K562 (cell line): ENCODE measurements around the gene CALML3. TPM values are rescaled to one million over a fixed set of nuclear protein-coding genes. Genes with fewer than 3 reads are reported as not detected.
A peak's percentile ranks its signal among the peaks of the same experiment; 100 is the strongest.

Experiments
- ATAC-seq: fragments of 200-7000 bp; cut with Tn5 transposase; 3 replicates; pipeline ENCODE4 v1.9.1; 2020; ENCODE audit warnings: moderate library complexity
- BruUV-seq: library from RNA; stranded (reverse); fragments of 400-500 nt; replicated peaks from 2 replicates; lab custom pipeline; 2021; lab: Mats Ljungman, UMichigan
- CTCF ChIA-PET: fragments of 300-600 bp; formaldehyde crosslinking; extraction: SDS; loops from one replicate; lab custom pipeline; 2021; ENCODE audit warnings: low intra/inter-chr PET ratio; lab: Yijun Ruan, JAX
- POLR2A ChIA-PET: fragments of 300-600, 350-650 bp; sonication (Branson Sonifier 250); formaldehyde crosslinking; extraction: SDS; loops from one replicate; lab custom pipeline; 2021; ENCODE audit warnings: antibody characterized with exemption, inconsistent platforms; lab: Yijun Ruan, JAX
- DNase-seq, 4 experiments: peaks; one replicate each; pipeline versions ENCODE4 v3.0.0 to v3.0.0-alpha.2; 2011 to 2018; ENCODE audit warnings: low spot score in 3 of 4, mixed read lengths in 3 of 4; ENCODE audit errors: extremely low read depth in 1 of 4
- FAIRE-seq: peaks from 2 replicates; lab custom pipeline; 2011; peaks lifted over from hg19 to GRCh38; lab: Jason Lieb, UNC
- H2AFZ ChIP-seq: 2 replicates; pipeline ENCODE4 v1.6.0; 2011; ENCODE audit warnings: low read depth, low read length, control low read depth, inconsistent platforms
- H3K27ac ChIP-seq: fragments of 200-600 bp; 3 replicates; pipeline ENCODE4 v1.8.0; 2011; ENCODE audit warnings: low read depth, mild to moderate bottlenecking, control low read depth, inconsistent platforms, low read length, moderate library complexity, mixed read lengths; ENCODE audit errors: extremely low read depth
- H3K27me3 ChIP-seq, 2 experiments: fragments of 300-600 bp in 1 of 2; 2 replicates in 1 of 2; 3 replicates in 1 of 2; pipeline versions ENCODE4 v1.6.0 to v1.8.0; 2011; ENCODE audit warnings: inconsistent platforms in 2 of 2, low read length in 2 of 2, mild to moderate bottlenecking in 1 of 2, mixed read lengths in 1 of 2, moderate library complexity in 1 of 2; ENCODE audit not compliant: control insufficient read depth in 2 of 2, insufficient read depth in 2 of 2
- H3K36me3 ChIP-seq: fragments of 300-600 bp; 3 replicates; pipeline ENCODE4 v1.8.0; 2011; ENCODE audit warnings: mild to moderate bottlenecking, low read length, inconsistent platforms; ENCODE audit not compliant: control insufficient read depth, insufficient read depth
- H3K4me1 ChIP-seq, 2 experiments: fragments of 200-600 bp in 1 of 2; replicated peaks in 1 of 2; 2 replicates in 1 of 2; 3 replicates in 1 of 2; pipeline versions ENCODE4 v1.5.1 to v1.8.0; 2011; ENCODE audit warnings: inconsistent platforms in 2 of 2, low read length in 2 of 2, mild to moderate bottlenecking in 1 of 2, mixed read lengths in 1 of 2, moderate library complexity in 1 of 2; ENCODE audit not compliant: control insufficient read depth in 2 of 2, insufficient read depth in 2 of 2
- H3K4me2 ChIP-seq: 2 replicates; pipeline ENCODE4 v1.6.1; 2011; ENCODE audit warnings: low read length, control low read depth, inconsistent platforms, mixed read lengths; ENCODE audit not compliant: insufficient read depth
- H3K4me3 ChIP-seq: fragments of 200-600 bp; sonication (generic), shearing (Covaris generic); 2 replicates; pipeline ENCODE4 v1.5.1; 2016; ENCODE audit warnings: control low read depth, inconsistent platforms
- H3K79me2 ChIP-seq: fragments of 200-600 bp; 3 replicates; pipeline ENCODE4 v1.8.0; 2011; ENCODE audit warnings: low read length, inconsistent platforms; ENCODE audit not compliant: control insufficient read depth, insufficient read depth
- H3K9ac ChIP-seq, 2 experiments: 2 replicates each; pipeline versions ENCODE4 v1.6.0 to v1.6.1; 2011; ENCODE audit warnings: low read depth in 2 of 2, low read length in 2 of 2, control low read depth in 1 of 2, inconsistent platforms in 1 of 2, mild to moderate bottlenecking in 1 of 2, mixed read lengths in 1 of 2; ENCODE audit not compliant: insufficient read depth in 1 of 2
- H3K9me1 ChIP-seq: one replicate; pipeline ENCODE4 v1.6.0; 2011; ENCODE audit warnings: inconsistent platforms, mild to moderate bottlenecking, low read length, moderate library complexity; ENCODE audit not compliant: control insufficient read depth, insufficient read depth
- H3K9me3 ChIP-seq: replicated peaks from 2 replicates; pipeline ENCODE4 v1.5.1; 2011; ENCODE audit warnings: low read depth, low read length, inconsistent platforms; ENCODE audit not compliant: control insufficient read depth, insufficient read depth
- H4K20me1 ChIP-seq: replicated peaks from 2 replicates; pipeline ENCODE4 v1.6.1; 2011; ENCODE audit warnings: low read length, inconsistent platforms, mixed read lengths; ENCODE audit not compliant: control insufficient read depth, insufficient read depth
- CBFB ChIP-seq: sonication (generic); formaldehyde crosslinking; IDR thresholded peaks from 2 replicates; pipeline ENCODE4 v1.4.0; 2020; ENCODE audit warnings: mild to moderate bottlenecking, missing genetic modification reagents
- CHD1 ChIP-seq: fragments of 200-600 bp; sonication (generic); IDR thresholded peaks from one replicate; pipeline ENCODE4 v1.6.1; 2012; ENCODE audit warnings: mild to moderate bottlenecking, moderate library complexity, low read length, inconsistent platforms
- HDAC1 ChIP-seq, 2 experiments: fragments of 450-650 bp; IDR thresholded peaks; 2 replicates each; pipeline ENCODE4 v1.6.1; 2016 to 2017; ENCODE audit warnings: inconsistent platforms in 1 of 2, mild to moderate bottlenecking in 1 of 2, moderate library complexity in 1 of 2
- IRF9 ChIP-seq: fragments of 450-650 bp; IDR thresholded peaks from 2 replicates; pipeline ENCODE4 v1.6.1; 2016; ENCODE audit warnings: missing biosample characterization, missing genetic modification characterization
- LARP7 ChIP-seq: fragments of 450-650 bp; IDR thresholded peaks from 2 replicates; pipeline ENCODE4 v1.6.1; 2016
- LEF1 ChIP-seq: fragments of 450-650 bp; IDR thresholded peaks from 2 replicates; pipeline ENCODE4 v1.6.1; 2016; ENCODE audit warnings: mild to moderate bottlenecking
- RNF219 ChIP-seq: fragments of 250-450 bp; sonication (Bioruptor Pico); IDR thresholded peaks from 2 replicates; pipeline ENCODE4 v1.5.0; 2022; ENCODE audit warnings: mild to moderate bottlenecking
- SMAD1 ChIP-seq: fragments of 150-350 bp; IDR thresholded peaks from 2 replicates; pipeline ENCODE4 v1.6.1; 2014; ENCODE audit warnings: low read length, low read depth; ENCODE audit not compliant: partially characterized antibody
- TAF7 ChIP-seq: fragments of 450-650 bp; IDR thresholded peaks from 2 replicates; pipeline ENCODE4 v1.6.1; 2016; ENCODE audit warnings: missing genetic modification characterization, missing compliant biosample characterization
- TCF15 ChIP-seq: fragments of 250-450 bp; sonication (Bioruptor Pico); IDR thresholded peaks from 2 replicates; pipeline ENCODE4 v1.8.0; 2022; ENCODE audit warnings: moderate library complexity, mild to moderate bottlenecking, inconsistent platforms
- VEZF1 ChIP-seq: fragments of 200-800 bp; sonication (Bioruptor generic); IDR thresholded peaks from 2 replicates; pipeline ENCODE4 v1.6.1; 2017; ENCODE audit warnings: missing genetic modification characterization, missing compliant biosample characterization
- ZNF263 ChIP-seq: sonication (generic); formaldehyde crosslinking; IDR thresholded peaks from 2 replicates; pipeline ENCODE4 v1.8.0; 2022; ENCODE audit warnings: mild to moderate bottlenecking, missing genetic modification reagents, borderline replicate concordance
- ZNF398 ChIP-seq: fragments of 250-450 bp; sonication (Bioruptor Pico); IDR thresholded peaks from 2 replicates; pipeline ENCODE4 v1.8.0; 2021; ENCODE audit warnings: moderate library complexity, mild to moderate bottlenecking, inconsistent platforms
- ZNF589 ChIP-seq: fragments of 200-800 bp; sonication (Bioruptor generic); IDR thresholded peaks from 2 replicates; pipeline ENCODE4 v1.6.1; 2016; ENCODE audit warnings: low read depth, missing genetic modification characterization, missing compliant biosample characterization
- ZNF830 ChIP-seq: fragments of 250-450 bp; sonication (Bioruptor Pico); IDR thresholded peaks from 2 replicates; pipeline ENCODE4 v1.5.0; 2021; ENCODE audit warnings: mild to moderate bottlenecking
- WGBS: fragments of 100-300 bp; shearing (Covaris generic); methylation state at CpG from one replicate; pipeline ENCODE4 v1.1.6; 2016; ENCODE audit warnings: low coverage, mixed read lengths; ENCODE audit not compliant: insufficient coverage; ENCODE audit errors: missing lambda C conversion rate; 5-methylcytosine and 5-hydroxymethylcytosine counted together
- in situ Hi-C: fragments of 300-500 bp; cut with MboI; formaldehyde crosslinking; loops from 4 replicates; pipeline ENCODE4 v1.15.0; 2018; ENCODE audit warnings: inconsistent platforms, mixed read lengths
- intact Hi-C: fragments of 100-400 bp; cut with micrococcal nuclease; formaldehyde crosslinking; loops from 2 replicates; pipeline ENCODE4 v1.14.2; 2022
- polyA plus RNA-seq, 8 experiments: library from polyadenylated mRNA; depleted of rRNA in 4 of 8; stranded (reverse) in 5 of 8; unstranded in 3 of 8; fragments of >200 nt; fragmentation: Nextera tagmentation in 2 of 8; fragmentation: Illumina TruSeq in 1 of 8; extraction: Ambion mirVana in 2 of 8; extraction: Trizol in 1 of 8; gene quantifications; 2 replicates each; pipeline versions ENCODE4 v1.2.1 to v1.2.3, GENCODE V29; 2011 to 2014; ENCODE audit warnings: inconsistent platforms in 1 of 8, missing spikeins in 1 of 8
- total RNA-seq, 7 experiments: library from RNA; depleted of rRNA in 6 of 7; stranded (reverse); fragments of >200 nt in 6 of 7; fragmentation: Illumina TruSeq in 2 of 7; extraction: Trizol in 2 of 7; gene quantifications; 2 replicates each; pipeline versions ENCODE4 v1.2.1 to v1.2.3, GENCODE V29; 2011 to 2021; ENCODE audit warnings: low replicate concordance in 1 of 7

Gene CALML3
- total and polyA plus RNA-seq, 9 of the 15 experiments (the other 6 are each of a cell fraction or from before 2014, with no cell fraction given): not detected

GRCh38 chr10:5567477-5567876, 42.7 kb downstream of the CALML3 start (continued):
- TF ChIP-seq RNF219 (CRISPR knock-in tag) (no peak), TCF15 (CRISPR knock-in tag) (no peak)
- TF ChIP-seq, all 486 proteins: peak for 0

- Histone ChIP-seq H3K27me3 (no peaks in the 10 kb centered on the region), H3K4me2 (no peak overlapping the region), H3K4me1 (peaks cover 15 to 21% of the 10 kb centered on the region in 2 experiments), H4K20me1 (no peaks in the 10 kb centered on the region), H3K9me3 (no peaks in the 10 kb centered on the region), H2AFZ (no peak overlapping the region), H3K9ac (no peak overlapping the region), H3K79me2 (no peaks in the 10 kb centered on the region), H3K27ac (no peak overlapping the region), H3K36me3 (no peaks in the 10 kb centered on the region), H3K9me1 (no peaks in the 10 kb centered on the region), H3K4me3 (no peak overlapping the region)
- intact Hi-C loops: no loop called here
- POLR2A ChIA-PET: no interaction called here
- CTCF ChIA-PET: no interaction called here
- WGBS: 72% methylated on average over 2 of the region's 2 CpGs
- no peak for FAIRE-seq
- DNase-seq: no peak
- no TSS peak for BruUV-seq
- in situ Hi-C loops: no loop called here
- ATAC-seq: no peak
- TF ChIP-seq SMAD1 (no peak), ZNF398 (CRISPR knock-in tag) (no peak), LARP7 (0 out of 2 replicates have a peak, but pooled peaks have one; percentile 45), ZNF830 (CRISPR knock-in tag) (no peak), VEZF1 (no peak), TAF7 (no peak), LEF1 (no peak), CHD1 (no peak), HDAC1 (IDR thresholded peaks at IDR 0.05) (peak in 1 of 2 experiments; percentile 27; a peak in 1 of 4 replicates), CBFB (CRISPR knock-in tag) (no peak), ZNF263 (CRISPR knock-in tag) (no peak), IRF9 (tag) (no peak), ZNF589 (CRISPR knock-in tag) (no peak)
Observed at GRCh38 chr10:5568984-5569383, 44.2 kb downstream of the CALML3 start.
